Measurements from ENCODE around the gene SREBF1.

Gene SREBF1

GRCh38 chr17:17836818-17837379 lies at the start of gene SREBF1:
Gene SREBF1 (minus strand): TSS chr17:17836986. CDS start chr17:17836817, 169 bp downstream.
- DNase-seq (ENCODE audit: low read depth in 2 of 2) = peak; percentile 37 to 47

DNA sequence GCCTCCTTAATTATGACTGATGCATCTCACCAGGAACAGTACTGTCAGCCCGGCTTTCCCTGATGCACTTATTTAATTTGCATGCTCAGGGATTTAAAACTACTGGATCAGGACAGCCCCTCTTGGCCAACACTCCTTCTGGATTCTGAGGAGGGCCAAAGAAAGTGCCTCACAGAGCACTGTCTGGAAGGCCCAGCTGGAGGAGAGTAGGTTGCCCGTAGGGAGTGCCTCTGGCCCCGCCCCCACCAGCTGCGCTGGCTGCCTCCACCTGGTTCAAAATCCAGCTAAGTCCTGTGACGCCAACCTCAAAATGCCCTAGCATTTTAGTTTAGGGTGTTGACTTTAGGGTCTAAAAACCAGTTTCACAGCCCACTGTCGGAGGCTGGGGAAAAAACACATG lies 49.4 kb upstream of the SREBF1 start:
- DNase-seq (ENCODE audit: low read depth in 2 of 2) = no peak

GRCh38 chr17:17884391-17885357 lies 47.9 kb upstream of the SREBF1 start:
- no peak for DNase-seq (ENCODE audit: low read depth in 2 of 2)

DNA sequence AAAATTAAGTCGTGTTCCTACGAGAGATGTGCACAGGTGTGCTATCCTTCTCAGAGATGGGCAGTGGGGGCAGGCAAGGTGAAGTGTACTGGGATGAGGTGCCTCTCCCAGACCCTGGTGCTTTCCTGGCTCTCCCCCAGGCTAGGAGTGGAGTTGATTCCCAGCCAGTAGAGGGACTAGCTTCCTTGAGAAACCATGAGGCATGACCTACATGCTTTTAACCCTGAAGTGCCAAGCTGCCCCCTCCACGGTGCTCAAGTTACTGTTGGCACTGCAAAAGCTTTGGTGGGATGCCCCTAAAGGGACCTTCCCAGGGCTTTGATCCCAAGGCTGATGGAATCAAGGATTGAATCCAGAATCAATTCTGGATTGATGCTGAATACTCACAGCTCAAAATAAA lies 47.0 kb upstream of the SREBF1 start:
- DNase-seq (ENCODE audit: low read depth in 2 of 2) = no peak

GRCh38 chr17:17882082-17882581 lies 45.3 kb upstream of the SREBF1 start:
- no peak for DNase-seq (ENCODE audit: low read depth in 2 of 2)

- DNase-seq (ENCODE audit: low read depth in 2 of 2) = no peak
Measured at GRCh38 chr17:17880577-17881196, 43.9 kb upstream of the SREBF1 start.

- no peak for DNase-seq (ENCODE audit: low read depth in 2 of 2)
Measured at GRCh38 chr17:17877529-17878358, 41.0 kb upstream of the SREBF1 start.

DNA sequence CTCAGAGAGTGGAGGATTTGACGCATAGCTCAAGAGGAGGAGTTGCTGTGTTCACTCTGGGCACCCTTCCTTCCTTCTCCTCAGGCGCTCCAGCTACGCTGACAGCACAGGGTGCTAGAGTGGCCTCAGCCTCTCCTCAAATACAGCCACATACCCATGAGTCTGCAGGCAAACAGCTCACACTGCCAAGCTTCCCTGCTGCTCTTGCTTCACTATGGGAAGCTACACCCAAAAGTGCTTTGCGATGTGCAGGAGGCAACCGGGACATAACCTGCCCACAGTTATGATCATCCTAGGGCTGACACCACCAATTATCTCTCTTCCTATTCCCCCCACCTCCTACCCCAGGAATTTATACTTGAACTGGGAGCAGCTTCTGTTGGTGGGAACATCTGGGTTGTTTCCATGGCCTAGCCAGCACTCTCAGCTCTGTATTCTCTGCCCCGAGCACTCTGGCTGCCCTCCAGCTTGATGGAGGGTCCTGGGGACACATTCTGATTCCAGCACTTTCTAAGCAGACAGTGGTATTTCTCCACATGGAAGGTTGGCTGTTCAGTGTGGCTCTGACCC lies 40.3 kb upstream of the SREBF1 start:
- no peak for DNase-seq (ENCODE audit: low read depth in 2 of 2)

DNA sequence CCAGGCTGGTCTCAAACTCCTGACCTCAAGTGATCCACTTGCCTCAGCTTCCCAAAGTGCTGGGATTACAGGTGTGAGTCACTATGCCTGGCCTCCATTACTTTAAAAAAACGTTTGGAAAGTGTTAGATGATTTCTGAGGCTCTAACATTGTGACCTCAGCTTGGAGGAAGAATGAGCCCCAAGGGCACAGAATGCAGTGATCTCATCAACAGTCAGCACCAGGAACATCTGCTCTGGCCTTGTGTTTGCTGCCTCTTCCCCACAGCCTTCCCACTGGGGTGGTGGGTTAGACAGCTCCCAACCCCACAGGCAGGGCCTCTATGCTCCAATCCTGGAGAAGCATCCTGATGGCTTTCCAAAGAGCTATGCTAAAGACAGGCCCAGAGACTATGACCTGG lies 37.7 kb upstream of the SREBF1 start:
- no peak for DNase-seq (ENCODE audit: low read depth in 2 of 2)

GRCh38 chr17:17873450-17873991 lies 36.7 kb upstream of the SREBF1 start:
- no peak for DNase-seq (ENCODE audit: low read depth in 2 of 2)

- DNase-seq (ENCODE audit: low read depth in 2 of 2) = no peak
Measured at GRCh38 chr17:17872547-17873345, 36.0 kb upstream of the SREBF1 start.

DNA sequence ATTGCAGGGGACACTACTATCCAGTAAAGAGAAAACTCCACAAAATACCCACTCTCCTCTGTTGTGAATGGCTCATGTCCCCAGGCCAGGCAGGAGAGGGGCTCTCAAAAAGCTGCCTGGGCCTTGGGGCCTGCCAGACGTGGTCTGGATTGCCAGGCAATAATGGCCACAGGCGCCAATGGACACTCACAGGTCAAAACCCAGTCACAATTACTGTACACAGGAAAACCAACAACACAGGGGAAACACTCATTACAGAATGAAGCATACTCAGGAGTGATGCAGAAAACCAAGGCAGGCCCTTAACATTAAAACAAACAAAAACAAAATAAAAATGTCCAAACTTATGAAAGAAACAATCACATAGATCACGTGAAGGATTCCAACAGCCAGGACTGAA lies 35.1 kb upstream of the SREBF1 start:
- DNase-seq (ENCODE audit: low read depth in 2 of 2) = no peak

- DNase-seq (ENCODE audit: low read depth in 2 of 2) = no peak
Measured at GRCh38 chr17:17870247-17870646, 33.5 kb upstream of the SREBF1 start.

GRCh38 chr17:17868641-17869522 lies 32.1 kb upstream of the SREBF1 start:
- DNase-seq (ENCODE audit: low read depth in 2 of 2) = no peak

- no peak for DNase-seq (ENCODE audit: low read depth in 2 of 2)
Measured at GRCh38 chr17:17866897-17867296, 30.1 kb upstream of the SREBF1 start.

DNA sequence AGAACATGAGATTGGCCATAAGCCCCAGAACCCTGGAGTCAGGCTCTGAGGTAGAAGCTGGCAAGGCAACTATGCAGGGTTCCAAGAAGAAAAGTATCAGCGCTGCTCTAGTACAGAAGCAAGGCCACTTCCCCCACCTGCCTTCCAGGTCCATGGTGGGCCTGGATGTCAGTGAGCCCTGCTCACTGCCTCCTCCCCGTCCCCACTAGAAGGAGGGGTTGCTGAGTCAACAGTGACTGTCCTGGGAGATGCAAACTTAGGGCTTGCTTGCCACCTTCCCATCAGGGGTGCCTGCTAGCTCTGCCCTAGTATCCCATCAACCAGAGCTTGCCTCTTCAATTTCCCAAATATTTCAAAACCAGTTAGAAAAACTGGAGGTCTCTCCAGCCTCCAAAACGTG lies 29.6 kb upstream of the SREBF1 start:
- no peak for DNase-seq (ENCODE audit: low read depth in 2 of 2)

DNA sequence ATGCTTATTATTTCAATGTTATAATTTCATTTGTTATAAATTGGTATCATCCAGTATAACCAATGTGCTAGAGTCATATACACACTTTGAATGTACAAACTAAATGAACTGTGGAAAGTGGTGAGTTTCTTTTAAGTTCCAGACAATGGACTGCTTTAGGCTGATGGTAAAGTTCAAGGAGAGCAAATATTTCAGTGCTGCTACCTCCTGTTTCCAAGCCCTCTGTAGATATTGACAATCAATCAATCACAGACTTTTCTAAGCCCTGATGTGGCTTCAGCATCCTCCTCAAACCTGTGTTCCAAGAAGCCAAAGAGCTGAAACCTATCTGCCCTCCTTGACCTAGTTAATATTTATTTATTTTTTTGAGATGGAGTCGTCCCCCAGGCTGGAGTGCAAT lies 28.2 kb upstream of the SREBF1 start:
- no peak for DNase-seq (ENCODE audit: low read depth in 2 of 2)

DNA sequence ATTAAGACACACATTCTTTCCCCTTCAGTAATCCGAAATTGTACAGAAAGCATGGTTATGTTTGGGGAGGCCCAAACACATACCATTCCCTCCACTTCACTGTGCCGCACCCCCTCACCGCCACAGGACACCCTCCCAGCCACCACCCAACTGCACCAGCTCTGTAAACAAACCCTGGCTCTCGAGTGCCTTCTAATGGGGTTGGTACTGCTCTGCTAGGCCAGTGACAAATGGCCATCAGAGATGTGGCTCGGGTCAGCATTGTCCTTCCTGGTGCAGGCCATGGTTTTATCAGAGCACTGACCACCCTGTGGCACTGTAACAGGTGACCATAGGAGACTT lies 24.0 kb upstream of the SREBF1 start:
- DNase-seq (ENCODE audit: low read depth in 2 of 2) = no peak
